BJ (cell line): Measurements from ENCODE around the gene PTCSC3. TPM values are rescaled to one million over a fixed set of nuclear protein-coding genes. Genes with fewer than 3 reads are reported as not detected.

ENCODE experiments used
- CTCF ChIA-PET: fragments of 350-600 bp; formaldehyde crosslinking; extraction: SDS; loops from one replicate; lab custom pipeline; 2021; ENCODE audit warnings: antibody characterized with exemption, inconsistent platforms; lab: Yijun Ruan, JAX
- POLR2A ChIA-PET: fragments of 300-600 bp; sonication (Branson Sonifier 250); formaldehyde crosslinking; extraction: SDS; loops from one replicate; lab custom pipeline; 2021; ENCODE audit warnings: antibody characterized with exemption; lab: Charles Lee
- DNase-seq: peaks from one replicate; pipeline ENCODE4 v3.0.0-alpha.2; 2011; ENCODE audit warnings: low read depth
- H3K27me3 ChIP-seq: 2 replicates; pipeline ENCODE4 v1.6.0; 2011; ENCODE audit warnings: low read length; ENCODE audit not compliant: control insufficient read depth, insufficient read depth
- H3K36me3 ChIP-seq: 2 replicates; pipeline ENCODE4 v1.5.1; 2011; ENCODE audit warnings: low read length; ENCODE audit not compliant: control insufficient read depth, insufficient read depth
- H3K4me3 ChIP-seq: 2 replicates; pipeline ENCODE4 v1.5.1; 2011; ENCODE audit warnings: low read depth, mild to moderate bottlenecking, control low read depth, low read length
- polyA plus RNA-seq: library from polyadenylated mRNA; depleted of rRNA; stranded (reverse); fragments of >200 nt; gene quantifications from 2 replicates; pipeline ENCODE4 v1.2.3, GENCODE V29; 2011
- TF ChIP-seq, protein P1 (sequence below): IDR thresholded peaks from 2 replicates; pipeline ENCODE4 v1.5.1; 2011; ENCODE audit warnings: low read depth, mild to moderate bottlenecking, control low read depth, inconsistent platforms, low read length, moderate library complexity; ENCODE audit not compliant: insufficient read depth

PTCSC3 gene
- polyA plus RNA-seq, 1 experiment: not detected

GRCh38 chr14:36181417-36181816 is 4.9 kb upstream of the PTCSC3 start:
- ChIA-PET CTCF (no interaction called here), POLR2A (no interaction called here)
- Histone ChIP-seq H3K27me3 (no peaks in the 10 kb centered on the region), H3K36me3 (no peaks in the 10 kb centered on the region), H3K4me3 (no peak overlapping the region)
- DNase-seq: no peak
- TF ChIP-seq, protein P1, sequence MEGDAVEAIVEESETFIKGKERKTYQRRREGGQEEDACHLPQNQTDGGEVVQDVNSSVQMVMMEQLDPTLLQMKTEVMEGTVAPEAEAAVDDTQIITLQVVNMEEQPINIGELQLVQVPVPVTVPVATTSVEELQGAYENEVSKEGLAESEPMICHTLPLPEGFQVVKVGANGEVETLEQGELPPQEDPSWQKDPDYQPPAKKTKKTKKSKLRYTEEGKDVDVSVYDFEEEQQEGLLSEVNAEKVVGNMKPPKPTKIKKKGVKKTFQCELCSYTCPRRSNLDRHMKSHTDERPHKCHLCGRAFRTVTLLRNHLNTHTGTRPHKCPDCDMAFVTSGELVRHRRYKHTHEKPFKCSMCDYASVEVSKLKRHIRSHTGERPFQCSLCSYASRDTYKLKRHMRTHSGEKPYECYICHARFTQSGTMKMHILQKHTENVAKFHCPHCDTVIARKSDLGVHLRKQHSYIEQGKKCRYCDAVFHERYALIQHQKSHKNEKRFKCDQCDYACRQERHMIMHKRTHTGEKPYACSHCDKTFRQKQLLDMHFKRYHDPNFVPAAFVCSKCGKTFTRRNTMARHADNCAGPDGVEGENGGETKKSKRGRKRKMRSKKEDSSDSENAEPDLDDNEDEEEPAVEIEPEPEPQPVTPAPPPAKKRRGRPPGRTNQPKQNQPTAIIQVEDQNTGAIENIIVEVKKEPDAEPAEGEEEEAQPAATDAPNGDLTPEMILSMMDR: no peak

GRCh38 chr14:36177489-36177888 is 967 bp upstream of the PTCSC3 start:
- CTCF ChIA-PET: no interaction called here
- no peaks in the 10 kb centered on the region for H3K36me3 ChIP-seq

DNA sequence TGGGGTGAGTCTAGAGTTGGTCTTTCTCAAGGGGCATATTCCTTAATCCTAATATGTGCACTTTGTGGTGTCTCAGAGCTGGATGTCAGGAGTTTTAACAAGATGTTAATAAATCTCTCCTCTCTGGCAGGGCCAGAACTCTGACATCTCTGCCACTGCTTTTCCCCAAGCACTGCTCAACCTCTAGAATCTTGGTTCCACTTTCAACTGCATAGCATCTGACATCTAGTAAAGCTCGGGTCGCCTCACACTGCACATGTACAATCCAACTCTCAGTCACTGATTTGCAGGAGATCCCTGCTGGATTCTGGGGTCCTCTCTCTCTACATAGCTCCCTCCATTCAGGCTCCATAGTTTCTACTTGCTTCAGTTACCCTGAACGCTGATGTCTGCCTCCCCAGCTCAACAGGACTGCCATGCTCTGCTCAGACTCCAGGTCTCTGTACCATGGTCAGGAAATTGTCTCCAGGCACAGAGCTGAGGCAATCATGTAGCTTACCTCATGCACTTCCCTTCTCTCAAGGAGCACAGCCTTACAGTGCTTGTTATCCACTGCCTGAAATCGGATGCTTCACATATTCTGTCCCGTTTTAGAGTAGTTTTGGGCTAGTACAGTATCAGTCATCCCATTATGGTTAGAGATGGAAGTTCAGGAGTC is 1.6 kb downstream of the PTCSC3 start:
- TF ChIP-seq, protein P1: no peak
- CTCF ChIA-PET: interaction anchor here (1.2 kb wide), 1 partner anchor 11 kb away, joined by 3 read pairs; no protein-coding TSS in a partner anchor
- no peaks in the 10 kb centered on the region for H3K36me3 ChIP-seq
- H3K4me3 ChIP-seq: no peak overlapping the region
- POLR2A ChIA-PET: no interaction called here
- DNase-seq: no peak
- H3K27me3 ChIP-seq: no peaks in the 10 kb centered on the region

More at GRCh38 chr14:36177489-36177888, 967 bp upstream of the PTCSC3 start:
- Histone ChIP-seq H3K27me3 (no peaks in the 10 kb centered on the region), H3K4me3 (no peak overlapping the region)
- POLR2A ChIA-PET: no interaction called here
- TF ChIP-seq, protein P1: no peak
- no peak for DNase-seq

GRCh38 chr14:36173161-36173560 is 3.4 kb downstream of the PTCSC3 start:
- TF ChIP-seq, protein P1: no peak
- no peaks in the 10 kb centered on the region for H3K27me3 ChIP-seq
- ChIA-PET POLR2A (no interaction called here), CTCF (no interaction called here)
- no peaks in the 10 kb centered on the region for H3K36me3 ChIP-seq
- H3K4me3 ChIP-seq: no peak overlapping the region
- DNase-seq: no peak

DNA sequence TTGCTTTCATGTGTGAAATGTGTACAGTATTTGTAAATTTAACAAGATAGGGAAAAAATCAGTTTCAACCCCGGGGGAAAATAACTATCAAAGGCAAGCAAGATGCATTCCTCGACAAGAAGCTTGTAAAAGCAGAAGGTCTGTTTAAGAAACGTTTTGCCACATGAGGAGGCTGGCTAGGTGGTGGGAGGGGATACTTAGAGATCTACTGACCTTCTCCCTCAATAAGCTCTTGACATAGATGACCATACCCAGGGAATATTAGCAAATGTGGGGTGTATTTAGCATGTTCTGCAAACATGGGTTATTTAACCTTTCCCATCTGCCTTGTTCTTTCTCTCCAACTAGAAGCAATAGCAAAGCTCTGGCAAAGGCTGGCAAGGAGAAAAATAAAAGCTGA is 4.9 kb downstream of the PTCSC3 start:
- ChIA-PET POLR2A (no interaction called here), CTCF (interaction anchor here (0.8 to 1.5 kb wide), 3 partner anchors 10 to 101 kb away, joined by 3 to 4 read pairs (median 3); no protein-coding TSS in a partner anchor)

More for the DNA sequence above, 4.9 kb downstream of the PTCSC3 start:
- no peak for DNase-seq
- Histone ChIP-seq H3K36me3 (no peaks in the 10 kb centered on the region), H3K4me3 (no peak overlapping the region), H3K27me3 (no peaks in the 10 kb centered on the region)
- TF ChIP-seq, protein P1: no peak
